Brain pericyte (primary cell): ENCODE measurements around the gene CDC42BPB.

Experiments used
- DNase-seq: peaks from one replicate; pipeline ENCODE4 v3.0.0-alpha.2; 2012; ENCODE audit warnings: low read depth, low spot score

Gene CDC42BPB

GRCh38 chr14:102945346-102946130 is 111.8 kb downstream of the CDC42BPB start:
- DNase-seq, result no peak

GRCh38 chr14:102944448-102945330 is 112.7 kb downstream of the CDC42BPB start:
- no peak for DNase-seq

DNA sequence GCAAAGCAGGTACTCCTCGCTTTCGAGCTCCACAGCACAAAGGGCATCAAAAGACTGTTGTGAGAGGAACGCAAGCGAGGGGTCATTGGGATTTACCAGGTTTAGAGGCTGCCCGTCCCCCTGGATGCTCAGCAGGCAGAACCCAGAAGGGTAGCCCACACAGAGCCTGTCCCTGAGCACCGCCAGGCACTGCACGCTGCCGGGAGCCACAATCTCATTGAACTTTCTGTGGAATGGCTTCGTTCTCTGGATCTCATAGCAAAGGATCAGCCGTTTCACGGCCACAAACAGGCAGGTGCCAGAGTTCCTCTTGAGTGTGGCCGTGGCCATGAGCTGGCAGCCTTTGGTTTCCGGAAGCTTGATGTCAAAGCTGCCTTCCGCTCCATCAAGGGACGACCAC is 113.4 kb downstream of the CDC42BPB start:
- DNase-seq, result no peak

GRCh38 chr14:102943454-102943853 is 113.9 kb downstream of the CDC42BPB start:
- DNase-seq, result no peak

- DNase-seq, result no peak
These were observed 115.3 kb downstream of the CDC42BPB start for GRCh38 chr14:102942069-102942468.

- no peak for DNase-seq
These were observed 115.8 kb downstream of the CDC42BPB start for GRCh38 chr14:102941419-102942011.

DNA sequence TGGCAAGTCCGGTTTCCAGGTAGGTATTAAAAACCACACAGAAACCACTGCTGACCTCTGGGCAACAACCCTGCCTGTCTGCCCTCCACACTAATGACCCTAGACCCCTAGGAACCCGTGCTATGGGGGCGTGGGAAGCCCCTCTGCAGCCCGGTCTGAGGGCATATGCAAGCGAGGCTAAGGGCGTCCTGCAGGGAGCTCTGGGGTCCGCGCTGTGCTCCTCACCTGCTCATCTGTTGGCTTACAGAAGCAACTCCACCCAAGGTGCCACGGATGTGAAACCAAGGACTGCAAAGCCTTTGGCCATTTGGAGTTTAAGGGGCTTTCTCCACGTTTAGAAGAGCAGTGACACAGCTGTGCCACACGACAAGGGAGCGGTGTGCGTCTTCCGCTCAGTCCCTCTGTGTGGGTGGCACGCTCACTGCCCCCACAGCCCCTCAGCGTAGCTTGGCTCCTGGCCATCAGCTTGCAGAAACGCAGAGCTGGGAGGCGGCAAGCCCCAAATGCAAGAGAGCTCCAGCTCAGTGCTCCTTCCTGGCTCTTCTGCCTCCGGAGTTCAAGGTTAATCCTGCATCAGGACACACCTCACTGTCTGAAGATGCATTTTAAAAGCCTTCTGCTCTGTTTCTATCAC is 116.5 kb downstream of the CDC42BPB start:
- DNase-seq, result no peak

- no peak for DNase-seq
These were observed 117.4 kb downstream of the CDC42BPB start for GRCh38 chr14:102939820-102940561.

- no peak for DNase-seq
These were observed 118.0 kb downstream of the CDC42BPB start for GRCh38 chr14:102939329-102939728.

DNA sequence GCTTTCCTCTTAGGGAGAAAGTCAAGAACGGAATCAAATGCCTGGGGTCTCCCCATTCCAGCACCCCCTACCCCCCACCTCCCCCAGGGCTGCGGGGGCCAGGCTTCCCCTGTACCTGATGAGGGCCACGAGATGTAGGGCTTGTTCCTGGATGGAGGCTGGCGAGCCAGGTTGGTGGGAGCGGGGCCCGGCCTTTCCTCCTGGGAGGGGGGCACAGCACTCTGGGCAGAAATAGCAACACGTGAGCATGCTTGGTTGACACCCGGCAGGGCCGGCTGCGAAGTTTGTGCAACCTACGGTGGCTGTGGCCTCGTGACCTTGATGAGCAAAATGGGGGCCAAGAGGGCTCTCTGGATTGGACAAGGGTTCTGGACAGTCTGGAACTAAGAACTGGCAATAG is 119.2 kb downstream of the CDC42BPB start:
- DNase-seq, result no peak

DNA sequence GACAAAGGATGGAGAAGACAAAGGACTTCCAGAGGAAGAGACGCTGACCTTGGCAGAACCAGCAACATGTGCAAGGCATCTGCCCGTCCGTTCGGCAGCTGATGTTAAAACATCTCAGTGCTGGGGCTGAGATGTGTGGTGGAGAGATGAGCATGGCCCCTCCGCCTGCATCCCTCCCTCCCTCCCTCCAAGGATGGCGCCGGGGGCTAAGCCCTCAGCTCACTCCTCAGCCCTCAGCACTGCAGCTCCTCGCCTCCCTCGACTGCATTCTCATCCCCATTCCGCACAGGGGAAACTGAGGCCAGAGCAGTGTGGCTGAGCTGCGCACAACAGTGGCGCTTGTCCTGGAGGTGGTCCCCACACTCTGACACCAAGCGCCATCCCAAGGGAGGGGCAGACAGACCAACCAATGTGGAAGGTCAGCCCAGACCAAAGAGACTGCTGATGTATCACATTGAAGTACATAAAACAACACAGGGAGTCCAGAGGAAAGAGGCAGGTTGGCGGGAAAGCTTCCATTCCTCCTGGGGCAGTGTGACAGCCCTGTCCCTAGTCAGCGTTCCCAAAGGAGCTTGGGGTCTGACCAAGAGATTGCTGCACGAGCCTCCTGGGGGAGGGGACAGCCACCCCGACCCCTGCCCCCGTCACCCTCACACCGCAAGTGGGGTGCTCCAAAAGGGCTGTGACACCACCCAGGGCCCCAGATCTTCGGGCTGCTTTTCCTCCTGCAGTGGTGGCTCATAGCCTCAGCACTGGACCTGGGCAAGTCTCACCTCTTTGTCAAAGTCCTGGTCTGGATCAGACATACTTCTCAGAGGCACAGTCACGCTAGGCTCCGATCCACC is 119.8 kb downstream of the CDC42BPB start:
- no peak for DNase-seq

DNA sequence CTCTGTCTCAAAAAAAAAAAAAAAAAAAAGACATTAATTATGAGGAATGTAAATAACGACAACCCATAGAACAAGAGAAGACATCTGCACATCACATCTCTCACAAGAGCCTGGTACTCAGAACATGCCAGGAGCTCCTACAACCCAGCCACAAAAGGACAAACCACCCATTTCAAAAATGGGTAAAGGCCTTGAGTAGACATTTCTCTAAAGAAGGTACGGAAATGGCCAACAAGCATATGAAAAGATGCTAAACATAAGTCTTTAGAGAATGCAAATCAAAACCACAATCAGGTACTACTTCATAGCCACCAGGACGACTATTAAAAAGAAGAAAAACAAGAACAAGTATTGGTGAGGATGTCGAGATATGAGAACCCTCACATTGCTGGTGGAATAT is 121.6 kb downstream of the CDC42BPB start:
- DNase-seq, result no peak

- no peak for DNase-seq
These were observed 123.6 kb downstream of the CDC42BPB start for GRCh38 chr14:102933618-102934231.

- no peak for DNase-seq
These were observed 124.7 kb downstream of the CDC42BPB start for GRCh38 chr14:102932484-102933248.

DNA sequence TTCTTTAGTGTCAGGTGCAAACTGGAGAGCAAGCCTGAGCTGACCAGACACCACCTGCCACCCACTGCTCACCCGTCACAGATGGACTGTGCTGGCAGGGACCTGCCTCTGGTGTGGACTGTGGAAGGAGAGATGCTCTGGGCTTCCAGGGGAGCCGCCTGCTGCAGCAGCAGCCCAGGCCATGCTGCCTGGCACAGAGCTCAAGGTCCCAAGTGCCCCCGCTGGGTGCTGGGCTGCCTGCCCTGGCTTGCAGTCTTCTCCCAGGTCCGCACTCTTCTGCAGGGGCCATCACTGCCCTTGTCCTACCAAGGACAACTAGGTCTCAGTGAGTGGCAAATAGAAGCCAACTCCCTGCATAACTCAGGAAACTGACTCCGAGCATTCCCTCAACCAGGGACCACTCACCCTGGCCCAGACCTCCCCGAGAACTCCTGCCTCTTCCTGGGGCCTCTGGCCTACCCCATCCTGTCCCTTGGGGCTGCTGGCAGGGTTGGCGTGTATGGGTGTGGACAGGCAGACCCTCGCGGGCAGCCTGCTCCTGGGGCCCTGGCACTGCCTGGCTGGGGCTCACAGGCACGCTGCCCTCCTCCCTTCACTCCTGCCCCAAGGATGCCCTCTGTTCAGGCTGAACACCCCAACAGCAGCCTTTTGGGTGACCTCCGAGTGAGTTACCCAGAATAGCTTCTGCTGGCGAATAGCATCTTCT is 125.6 kb downstream of the CDC42BPB start:
- no peak for DNase-seq

DNA sequence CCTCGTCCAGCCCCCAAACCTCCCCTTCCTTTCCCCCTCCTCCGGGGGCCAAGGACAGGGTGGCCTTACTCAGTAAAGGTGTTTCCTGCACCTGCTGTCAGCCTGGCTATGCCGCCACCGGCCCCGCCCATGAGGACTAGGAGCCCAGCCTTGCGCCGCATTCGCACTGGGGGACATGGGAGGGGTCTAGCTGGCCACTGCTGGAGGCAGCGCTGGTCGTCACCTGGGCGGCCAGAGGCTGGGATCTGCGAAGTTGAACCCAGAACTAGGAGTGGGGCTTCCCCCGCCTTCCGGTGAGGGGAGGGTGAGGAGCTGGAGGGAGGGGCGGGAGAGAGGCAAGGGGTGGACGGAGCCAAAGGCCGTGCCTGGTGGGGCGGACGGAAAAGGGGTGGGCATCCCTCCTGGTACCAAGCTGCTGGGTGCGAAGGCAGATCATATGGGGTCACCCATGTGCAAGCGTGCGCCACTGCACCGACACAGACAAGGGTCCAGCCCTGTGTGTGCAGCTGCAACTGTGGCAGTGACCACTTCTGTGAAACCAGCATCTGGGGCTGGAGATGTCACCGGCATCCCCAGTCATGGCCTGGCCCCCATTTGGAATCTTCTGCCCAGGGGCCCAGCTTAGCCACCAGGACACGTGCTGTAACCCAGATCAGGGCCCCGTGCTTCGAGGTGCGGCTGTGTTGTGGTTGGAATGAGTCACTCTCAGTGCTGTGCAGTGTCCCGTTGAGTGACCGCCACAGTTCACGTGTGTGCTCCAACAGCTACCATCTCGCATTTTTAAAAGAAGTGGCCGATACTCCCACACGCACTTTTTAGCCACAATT is 126.4 kb downstream of the CDC42BPB start:
- no peak for DNase-seq

- no peak for DNase-seq
These were observed 127.1 kb downstream of the CDC42BPB start for GRCh38 chr14:102930138-102930752.
